GM19395 (cell line): ENCODE results near the gene RBM19.

Source experiments
- ATAC-seq: cut with Tn5 transposase; IDR thresholded peaks from one replicate; pipeline ENCODE4 v1.9.1; 2021; ENCODE audit warnings: mild to moderate bottlenecking, moderate library complexity; ENCODE audit not compliant: unreplicated experiment

The RBM19 gene

DNA sequence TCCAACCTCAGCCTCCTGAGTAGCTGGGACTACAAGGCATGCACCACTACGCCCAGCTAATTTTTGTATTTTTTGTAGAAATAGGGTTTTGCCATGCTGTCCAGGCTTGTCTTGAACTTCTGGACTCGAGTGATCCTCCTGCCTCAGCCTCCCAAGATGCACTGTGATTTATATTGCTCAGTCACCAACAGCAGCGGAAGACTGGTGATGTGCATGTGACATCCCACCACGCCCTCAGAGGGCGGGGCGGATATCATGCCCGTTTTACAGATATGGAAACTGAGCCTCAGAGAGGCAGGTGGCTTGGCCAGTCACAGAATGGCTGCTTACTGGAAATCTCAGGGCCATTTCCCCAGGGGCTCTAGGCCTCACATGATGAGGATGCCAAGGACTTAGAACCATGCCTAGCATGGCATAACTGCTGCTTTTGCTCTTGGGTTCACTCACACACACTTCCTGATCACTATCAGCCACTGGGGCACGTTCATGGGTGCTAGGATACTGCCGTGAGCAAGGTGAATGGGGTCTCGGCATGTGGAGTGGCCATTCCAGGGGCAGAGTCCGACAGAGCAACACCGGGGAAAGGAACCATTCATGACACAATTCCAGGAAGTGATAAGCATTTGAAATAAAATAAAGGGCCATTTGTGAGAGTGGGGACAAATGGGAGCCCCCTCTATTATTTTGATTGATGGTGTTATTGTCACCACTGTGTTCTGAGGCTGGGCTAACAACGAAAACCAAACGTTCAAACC is 31.9 kb downstream of the RBM19 start:
- no peak for ATAC-seq

DNA sequence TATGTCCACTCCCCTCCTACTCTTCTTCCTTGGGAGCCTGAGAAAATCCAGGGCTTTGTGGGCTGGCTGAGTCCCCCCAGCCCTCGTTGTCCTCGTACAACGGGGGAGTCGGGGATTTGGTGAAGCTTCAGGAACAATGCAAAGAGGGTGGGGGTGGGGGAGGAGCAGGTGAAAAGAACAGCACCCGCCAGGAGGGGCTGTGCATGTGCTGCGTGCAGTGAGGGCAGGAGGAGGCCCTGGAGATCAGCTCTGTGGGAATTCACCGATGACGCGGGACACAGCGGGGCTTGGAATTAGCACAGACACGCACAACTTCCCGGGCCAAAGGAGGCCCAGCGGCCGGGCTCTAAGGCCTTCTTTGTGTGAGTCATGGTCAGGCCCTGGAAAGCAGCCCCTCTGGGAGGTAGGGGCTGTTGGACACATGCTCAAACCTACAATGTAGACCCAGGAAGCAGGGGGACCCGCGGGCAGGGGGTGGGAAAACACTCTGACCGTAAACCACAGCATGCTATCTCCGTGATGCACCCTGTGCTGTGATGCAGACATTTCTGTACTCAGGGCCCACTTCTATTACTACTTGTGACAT is 32.8 kb downstream of the RBM19 start:
- ATAC-seq: no peak

DNA sequence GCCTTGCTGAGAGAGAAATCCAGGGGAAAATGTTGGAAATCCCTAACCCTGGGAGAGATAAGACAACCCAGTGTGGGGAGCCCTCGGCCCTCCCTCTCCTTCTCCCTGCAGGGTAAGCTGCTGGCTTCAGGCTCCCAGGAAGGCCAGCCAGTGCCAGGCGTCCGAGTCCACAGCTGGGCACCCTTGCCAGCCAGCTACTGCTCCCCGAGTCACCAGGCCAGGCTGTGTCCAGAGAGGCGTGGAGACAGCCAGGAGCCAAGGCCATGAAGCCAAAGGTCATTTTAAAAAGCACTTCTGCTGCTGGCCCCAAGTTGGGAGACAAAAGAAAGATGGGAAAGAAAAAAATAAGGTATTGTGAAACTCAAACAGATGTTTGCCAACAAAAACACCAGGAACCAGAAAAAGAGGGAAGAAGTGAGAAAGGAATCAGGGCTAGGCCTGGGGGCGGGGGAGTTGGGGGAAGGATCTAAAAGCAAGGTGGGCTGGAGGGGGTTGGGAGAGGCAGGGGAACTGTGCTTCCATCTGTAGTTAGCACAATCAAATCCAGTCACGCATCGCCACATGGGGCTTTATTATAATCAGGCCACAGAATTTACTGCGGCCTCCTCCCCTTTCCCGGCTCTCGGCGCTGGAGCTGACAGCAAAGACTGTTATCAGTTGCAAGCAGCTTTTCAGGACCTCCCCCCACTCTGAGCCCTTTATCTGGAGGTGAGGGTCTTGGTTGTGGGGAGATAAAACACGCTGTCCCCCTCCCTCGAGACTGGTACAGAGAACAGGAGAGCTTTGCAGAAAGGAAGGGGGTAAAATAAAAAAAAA is 33.5 kb downstream of the RBM19 start:
- no peak for ATAC-seq

DNA sequence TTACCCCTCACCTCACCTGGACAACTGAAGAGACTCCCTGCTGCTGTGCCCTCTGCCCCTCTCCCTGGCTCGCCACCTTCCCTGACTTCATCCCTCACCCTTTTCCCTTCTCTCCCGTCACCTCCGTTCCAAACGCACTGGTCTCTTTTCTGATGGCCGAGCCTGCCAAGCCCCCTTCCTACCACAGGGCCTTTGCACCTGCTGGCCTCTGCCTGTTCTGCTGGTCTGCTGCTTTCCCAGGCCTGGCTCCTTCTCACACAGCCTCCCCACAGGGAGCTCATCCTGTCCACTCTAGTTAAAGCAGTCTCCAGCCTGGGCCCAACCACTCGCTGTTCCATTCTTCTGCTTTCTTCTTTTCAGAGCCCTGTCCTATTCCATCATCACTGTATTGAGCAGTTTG is 34.6 kb downstream of the RBM19 start:
- ATAC-seq: no peak

DNA sequence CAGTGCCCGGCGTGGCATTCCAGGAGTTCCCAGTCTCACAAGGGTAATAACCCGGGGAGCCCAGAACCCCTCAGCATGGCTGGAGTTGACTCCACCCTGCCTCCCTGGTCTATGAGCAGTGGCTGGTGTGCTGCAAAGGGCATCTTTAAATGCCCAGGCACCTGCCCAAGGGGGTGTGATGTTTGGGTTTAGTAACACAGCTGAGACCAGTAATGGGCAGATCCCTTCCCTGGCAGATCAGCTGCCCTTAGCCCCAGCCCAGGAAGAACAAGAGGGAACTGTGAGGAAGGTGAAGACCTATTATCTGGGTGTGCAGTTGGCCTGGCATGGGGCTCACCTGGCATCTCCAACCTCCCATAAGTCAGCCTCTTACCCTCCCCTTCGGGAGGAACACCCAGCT is 35.9 kb downstream of the RBM19 start:
- ATAC-seq: no peak

DNA sequence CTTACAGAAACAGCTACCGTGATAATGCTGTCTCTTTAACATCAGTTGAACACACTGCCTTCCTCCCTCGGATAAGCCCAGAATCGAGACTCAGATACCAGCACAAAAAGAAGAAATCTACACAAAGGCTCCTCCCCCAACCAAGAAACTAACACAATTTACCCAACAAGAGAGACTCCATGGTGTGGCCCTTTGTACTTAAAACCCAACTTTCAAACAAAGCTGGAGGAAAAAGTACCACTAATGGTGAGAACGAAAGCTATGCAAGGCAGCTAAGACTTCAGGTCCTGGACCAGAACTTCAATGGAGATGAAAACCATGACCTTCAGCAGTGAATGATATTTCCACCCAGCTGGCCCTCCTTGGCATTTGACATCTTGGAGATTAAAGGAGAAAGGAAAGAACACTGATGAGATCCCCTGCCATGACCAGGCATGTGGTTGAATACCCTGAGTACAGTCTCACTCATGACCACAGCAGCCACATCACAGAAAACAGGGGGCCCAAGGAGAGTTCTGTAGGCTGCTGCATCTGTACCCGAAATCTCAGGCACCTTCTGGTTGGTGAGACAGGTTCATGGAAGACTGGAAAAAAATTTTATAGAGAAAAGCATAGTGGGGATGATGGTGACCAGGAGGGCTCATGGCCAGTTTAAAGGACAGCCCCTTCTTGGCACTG is 36.7 kb downstream of the RBM19 start:
- ATAC-seq: no peak

DNA sequence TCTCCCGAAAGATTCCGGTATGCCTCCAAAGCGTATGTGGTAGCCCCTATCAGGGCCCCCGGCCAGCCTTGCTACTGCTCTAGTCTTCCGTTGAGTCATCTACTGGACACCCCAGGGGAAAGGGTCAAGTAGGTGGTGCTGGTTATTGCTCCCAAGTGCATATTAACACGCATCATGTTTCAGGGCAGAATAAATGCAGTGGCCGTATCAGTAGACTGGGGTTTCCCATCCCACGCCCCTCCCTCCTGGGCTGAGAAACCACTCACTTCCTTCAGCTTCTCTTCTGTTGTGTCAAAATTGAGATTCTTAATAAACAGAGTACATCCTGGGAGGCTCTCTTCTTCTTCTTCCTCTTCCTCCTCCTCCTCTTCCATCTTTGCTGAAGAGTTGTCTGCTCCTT is 39.3 kb downstream of the RBM19 start:
- ATAC-seq: no peak

DNA sequence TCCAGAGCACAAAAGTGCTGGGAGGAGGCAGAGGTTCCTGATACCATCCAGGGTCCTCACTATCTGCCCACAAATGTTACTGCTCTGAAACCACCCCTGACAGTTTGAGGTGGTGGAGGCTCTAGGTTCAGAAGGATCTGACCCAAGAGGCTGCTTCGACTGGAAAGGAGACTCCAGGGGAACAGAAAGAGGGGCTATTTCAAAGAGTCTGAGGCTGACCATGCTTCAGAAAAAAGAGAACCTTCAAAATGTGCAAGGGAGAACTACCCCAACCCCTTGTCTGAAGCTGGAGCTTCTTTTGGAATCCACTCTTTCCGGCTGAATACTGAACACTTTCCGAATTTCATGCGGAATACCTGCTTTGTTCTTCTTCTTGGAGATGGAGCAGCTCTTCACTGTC is 41.8 kb downstream of the RBM19 start:
- ATAC-seq: no peak

DNA sequence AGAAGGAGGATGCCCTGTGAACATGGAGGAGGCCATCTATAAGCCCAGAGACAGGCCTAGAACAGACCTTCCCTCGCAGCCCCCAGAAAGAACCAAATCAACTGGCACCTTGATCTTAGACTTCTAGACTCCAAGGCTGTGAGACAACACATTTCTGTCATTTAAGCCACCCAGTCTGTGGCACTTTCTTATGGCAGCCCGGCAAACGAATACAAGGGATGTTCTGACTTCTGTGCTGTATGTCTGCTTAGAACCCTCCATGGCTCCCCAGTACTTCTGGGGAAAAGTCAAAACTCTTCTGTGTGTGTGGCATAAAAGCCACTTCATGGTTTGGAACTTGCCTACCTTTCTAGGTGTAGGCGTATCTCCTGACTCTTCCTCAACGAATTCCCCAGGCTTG is 42.9 kb downstream of the RBM19 start:
- ATAC-seq: no peak

DNA sequence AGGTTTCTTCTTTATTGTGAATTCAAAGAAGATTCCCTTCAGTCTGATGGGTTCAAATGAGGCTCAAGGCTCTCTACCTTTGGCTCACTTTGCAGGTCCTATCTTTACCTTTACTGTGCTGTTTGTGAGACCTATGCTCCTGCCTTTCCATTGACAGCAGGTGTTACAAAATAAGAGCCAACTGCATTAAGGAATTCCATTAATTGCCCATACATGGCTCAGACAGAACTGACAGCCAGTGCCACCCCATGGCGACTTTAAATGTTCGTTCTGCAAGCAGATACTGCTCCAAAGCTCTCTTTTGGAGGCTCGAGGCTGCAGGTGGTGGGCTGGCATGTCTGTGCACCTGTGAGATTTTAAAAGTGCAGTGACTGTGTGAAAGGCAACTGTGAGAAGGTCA is 44.7 kb downstream of the RBM19 start:
- no peak for ATAC-seq

DNA sequence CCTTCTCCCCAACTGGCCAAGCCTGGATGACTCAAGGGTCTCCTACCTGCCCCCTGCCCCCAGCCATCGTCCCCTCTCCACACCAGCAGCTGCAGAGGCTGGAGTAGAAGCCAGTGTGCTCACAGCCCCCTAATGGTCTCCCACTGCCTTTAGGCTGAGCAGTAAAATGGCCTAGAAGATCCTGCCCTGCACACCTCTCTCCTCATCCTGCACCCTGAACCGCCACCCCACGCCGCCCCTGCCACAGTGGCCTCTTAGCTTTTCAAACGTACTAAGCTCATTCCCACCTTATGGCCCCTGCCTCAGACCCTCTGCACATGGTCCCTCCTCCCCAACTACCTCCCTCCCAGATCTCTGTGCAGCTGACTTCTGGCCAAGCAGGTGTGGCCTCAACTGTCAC is 46.3 kb downstream of the RBM19 start:
- no peak for ATAC-seq

DNA sequence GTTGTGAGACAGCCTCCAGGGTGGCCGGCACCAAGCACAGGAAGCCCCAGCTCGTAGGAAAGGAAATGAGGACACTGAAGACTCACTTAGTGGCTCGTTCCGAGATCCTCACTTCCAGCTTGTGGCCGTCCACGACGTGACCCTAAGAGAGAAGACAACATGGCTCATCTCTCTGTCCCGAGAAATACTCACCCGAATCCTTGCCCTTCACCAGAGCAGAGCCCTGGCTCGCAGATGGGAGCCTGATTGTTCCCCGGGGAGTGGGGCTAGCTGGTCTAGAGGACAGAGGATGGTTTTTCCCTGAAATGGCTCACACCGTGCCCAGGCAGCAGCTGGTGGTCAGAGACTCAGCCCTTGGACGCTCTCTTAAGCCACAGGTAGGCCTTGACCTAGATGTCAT is 47.8 kb downstream of the RBM19 start:
- no peak for ATAC-seq

DNA sequence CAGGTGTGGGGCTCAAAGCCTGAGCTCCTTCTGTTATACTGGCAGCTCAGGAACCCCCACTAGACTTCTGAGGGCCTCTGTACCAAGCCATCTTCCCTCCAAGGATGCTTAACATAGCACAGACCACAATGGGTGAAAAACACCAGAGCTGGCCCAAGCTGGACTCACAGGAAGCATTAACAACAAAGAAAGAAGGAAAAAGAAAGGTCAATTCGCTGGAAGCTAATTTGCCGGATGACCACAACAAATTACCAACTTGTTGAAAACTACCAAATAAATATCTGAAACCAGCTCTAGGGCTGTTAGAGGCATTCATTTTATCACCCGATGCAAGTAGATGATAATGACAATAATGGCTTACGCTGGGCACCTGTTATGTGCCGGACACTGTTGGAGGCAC is 48.7 kb downstream of the RBM19 start:
- no peak for ATAC-seq

DNA sequence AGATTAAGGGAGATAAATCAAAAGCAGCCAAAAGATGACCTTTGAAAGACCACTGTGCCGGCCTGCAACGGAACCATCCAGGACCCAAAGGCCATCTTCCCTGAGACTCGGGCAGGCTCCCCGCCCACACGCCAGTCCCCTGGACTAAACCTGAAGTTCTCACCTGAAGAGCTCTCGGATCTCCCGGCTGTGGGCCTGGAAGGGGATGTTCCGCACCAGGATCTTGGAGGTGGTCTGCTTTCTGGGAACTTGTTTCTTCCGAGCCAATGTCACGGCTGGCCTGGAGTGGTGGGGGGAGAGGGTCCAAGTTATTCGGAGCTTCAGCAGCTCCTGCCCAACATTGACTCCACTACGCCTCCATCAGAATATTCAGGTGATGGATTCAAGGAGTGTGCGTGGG is 51.3 kb downstream of the RBM19 start:
- no peak for ATAC-seq

DNA sequence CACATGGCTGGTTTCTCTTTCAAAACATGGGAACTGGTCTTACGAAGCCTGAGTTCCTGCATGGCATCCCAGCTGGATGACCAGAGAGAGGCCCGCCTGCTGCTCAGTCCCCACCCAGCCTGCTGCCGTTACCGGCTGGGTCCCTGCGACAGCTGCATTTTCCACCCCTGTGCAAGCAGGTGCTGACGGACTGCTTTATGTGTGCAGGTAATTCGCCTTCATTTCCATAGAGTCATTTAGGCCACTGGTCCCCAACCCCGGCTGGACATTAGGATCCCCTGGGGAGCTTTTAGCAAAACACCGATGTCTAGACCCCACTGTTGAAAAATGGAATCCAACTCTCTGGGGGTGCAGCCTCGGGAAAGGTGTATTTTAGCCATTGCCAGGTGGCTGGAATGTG is 51.9 kb downstream of the RBM19 start:
- no peak for ATAC-seq

DNA sequence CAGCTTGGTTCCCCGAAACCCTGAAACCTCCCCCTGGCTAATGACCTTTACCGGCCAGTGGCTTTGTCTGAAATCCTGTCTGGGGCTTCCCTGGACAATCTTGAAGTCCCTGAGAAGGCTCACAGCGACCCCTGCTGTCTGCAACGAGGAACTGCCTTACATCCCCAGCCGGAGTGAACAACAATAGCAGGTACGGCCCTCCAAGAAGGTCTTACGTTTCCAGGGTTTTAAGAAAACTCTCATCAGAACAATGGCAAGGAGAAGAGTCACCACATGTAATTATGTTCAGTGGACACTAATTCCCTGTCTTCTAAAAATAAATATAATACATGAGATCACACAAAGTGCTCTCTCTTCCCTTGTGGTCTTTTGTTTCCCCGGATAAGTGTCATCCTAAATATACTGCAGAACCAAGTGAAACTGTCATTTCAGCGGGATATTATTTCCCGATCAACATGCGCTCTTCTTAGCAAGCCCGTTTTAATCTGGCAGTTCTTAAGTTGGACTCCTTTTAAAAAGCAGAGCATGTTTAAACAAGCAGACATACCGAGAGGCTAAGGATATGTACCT is 53.3 kb downstream of the RBM19 start:
- no peak for ATAC-seq

DNA sequence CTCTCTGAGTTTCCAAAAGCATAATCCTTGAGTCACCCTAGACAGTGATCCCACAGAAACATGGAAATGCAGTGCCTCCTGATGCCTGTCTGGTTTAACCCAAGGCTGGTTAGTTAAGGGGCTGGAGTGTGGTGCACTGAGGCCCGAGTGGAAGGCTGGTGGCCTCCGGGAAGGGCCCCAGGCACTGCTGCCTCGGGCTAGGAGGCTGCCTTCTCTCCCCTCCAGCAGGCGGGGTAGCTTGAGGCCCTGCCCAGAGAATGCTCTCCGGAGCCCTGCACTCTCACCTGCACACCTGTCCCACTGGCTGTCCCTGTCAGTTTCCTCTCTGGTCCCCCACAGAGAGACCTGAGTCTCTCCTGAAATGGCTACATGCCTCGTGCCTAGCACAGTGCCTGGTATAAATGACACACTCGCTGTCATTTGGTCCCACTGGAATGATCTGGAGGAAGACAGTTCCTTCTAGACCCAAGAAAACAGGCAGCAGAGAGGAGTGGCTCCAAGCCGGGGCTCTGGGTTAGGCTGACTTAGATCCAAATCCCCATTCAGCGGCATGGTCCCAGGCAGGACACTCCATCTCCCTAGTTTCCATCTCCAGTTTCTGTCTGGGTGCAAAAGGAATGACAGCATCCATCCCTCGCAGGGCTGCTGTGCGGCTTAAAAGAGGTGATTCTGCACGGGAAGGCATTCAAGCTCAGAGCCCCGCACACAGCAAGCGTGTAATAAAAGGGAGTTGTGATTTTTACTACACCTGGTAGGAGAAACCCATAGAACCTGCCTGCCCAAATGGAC is 54.0 kb downstream of the RBM19 start:
- ATAC-seq: no peak

DNA sequence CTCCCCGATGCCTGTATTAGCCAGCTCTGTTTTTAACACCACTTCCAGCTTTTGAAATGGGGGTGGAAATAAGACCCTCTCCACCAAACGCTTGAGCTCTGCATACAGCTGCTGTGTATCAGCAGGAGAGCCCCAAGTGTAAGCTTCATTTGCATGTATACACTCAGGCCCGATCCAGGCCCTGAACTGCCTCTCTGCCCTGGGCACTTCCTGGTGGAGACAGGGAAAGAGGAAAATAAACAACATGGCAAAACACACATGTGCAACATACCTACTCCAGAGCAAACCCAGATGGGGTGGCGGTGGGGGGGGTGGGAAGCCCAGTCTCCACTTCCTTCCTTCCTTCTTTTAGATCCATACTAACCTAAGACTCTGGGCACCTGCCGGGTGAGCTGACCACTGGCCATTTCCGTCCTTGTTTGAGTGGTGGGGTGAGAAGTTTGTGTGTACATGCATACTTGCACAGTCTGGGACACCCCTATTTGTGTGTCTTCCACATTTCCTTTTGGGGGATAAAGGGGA is 55.3 kb downstream of the RBM19 start:
- ATAC-seq: no peak

DNA sequence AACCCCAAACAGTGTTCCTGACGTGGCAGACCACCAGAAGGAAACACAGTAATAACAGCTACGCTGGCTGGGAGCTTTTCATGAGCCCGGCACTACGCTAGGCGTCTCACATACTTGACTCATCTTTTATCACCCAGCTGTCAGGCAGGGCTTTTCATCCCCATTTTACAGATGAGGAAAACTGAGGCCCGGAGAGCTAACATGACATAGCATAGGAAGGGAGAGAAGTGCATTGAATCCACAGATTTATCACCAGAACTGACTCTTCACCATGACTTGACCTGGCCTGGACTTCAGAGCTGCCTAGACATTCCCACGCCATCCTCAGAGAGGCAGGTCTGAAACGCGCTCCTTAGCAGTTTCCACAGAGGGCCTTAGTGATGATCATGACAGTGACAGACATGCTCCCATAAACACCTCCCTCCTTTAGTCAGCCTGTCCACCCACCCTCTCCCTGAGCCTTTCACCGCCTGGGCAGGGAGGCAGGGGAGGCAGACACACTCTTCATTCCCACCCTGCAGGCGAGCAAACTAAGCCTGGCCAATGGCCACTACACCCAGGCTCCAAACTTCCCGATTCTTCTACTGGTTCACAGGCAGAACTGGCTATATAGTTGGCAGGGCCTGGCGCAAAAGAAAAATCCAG is 56.2 kb downstream of the RBM19 start:
- no peak for ATAC-seq
